ENCODE data around the gene DDX31. TPM values are rescaled to one million over a fixed set of nuclear protein-coding genes. Genes with fewer than 3 reads are reported as not detected.

Gene DDX31
- total RNA-seq, 1 experiment from 2014 or later: 25.8 TPM

- peaks cover 36% of the 10 kb centered on the region; the same call in 1 of the 2 replicates for H4K20me1 ChIP-seq (ENCODE audit: insufficient read depth)
- H2AFZ ChIP-seq (ENCODE audit: low read depth, low read length, poor library complexity, severe bottlenecking): no peak overlapping the region
- BruUV-seq (replicated peaks): no TSS peak
- no peak for TF ChIP-seq TCF7L2 (IDR thresholded peaks at IDR 0.05; ENCODE audit: borderline replicate concordance, extremely low read depth, insufficient read depth, insufficient read length)
- TF ChIP-seq ZBTB33 (IDR thresholded peaks at IDR 0.05; ENCODE audit: extremely low read depth, insufficient replicate concordance, low read length): no peak
- no peak for TF ChIP-seq CEBPB (IDR thresholded peaks at IDR 0.05; ENCODE audit: low read depth)
- TF ChIP-seq SP1 (IDR thresholded peaks at IDR 0.05; ENCODE audit: low read depth): no peak
- TF ChIP-seq REST (IDR thresholded peaks at IDR 0.05; ENCODE audit: low read depth): no peak
- no peak for TF ChIP-seq EZH2 (IDR thresholded peaks at IDR 0.05)
- TF ChIP-seq JUND (IDR thresholded peaks at IDR 0.05): no peak
- no peak for TF ChIP-seq ATF3 (IDR thresholded peaks at IDR 0.05)
- TF ChIP-seq MAX (IDR thresholded peaks at IDR 0.05): no peak
- no peak for TF ChIP-seq POLR2A (IDR thresholded peaks at IDR 0.05; ENCODE audit: borderline replicate concordance, extremely low read depth, insufficient read depth, insufficient read length)
- TF ChIP-seq EGR1 (IDR thresholded peaks at IDR 0.05; ENCODE audit: low read depth): no peak
- no peak for TF ChIP-seq SIN3A (IDR thresholded peaks at IDR 0.05; ENCODE audit: low read depth)
- no peak for TF ChIP-seq SRF (IDR thresholded peaks at IDR 0.05; ENCODE audit: low read depth)
- no peak for TF ChIP-seq RAD21 (IDR thresholded peaks at IDR 0.05; ENCODE audit: low read depth)
- TF ChIP-seq CBX3 (IDR thresholded peaks at IDR 0.05; ENCODE audit: low read depth): no peak
- ChIA-PET POLR2A (no interaction called here), RAD21 (ENCODE audit: low non-redundant PET in 1 of 2, low total read pairs in 2 of 2, uncharacterized antibody in 2 of 2, unreplicated experiment in 2 of 2) (no interaction called here), CTCF (no interaction called here)
- H3K27me3 ChIP-seq (ENCODE audit: insufficient read depth, low read length): no peaks in the 10 kb centered on the region
- H3K9ac ChIP-seq (ENCODE audit: low read length): no peak overlapping the region
- no peak for ATAC-seq
- H3K4me3 ChIP-seq (replicated peaks in 1 of 2; ENCODE audit: low read depth in 1 of 2, low read length in 2 of 2): no peak overlapping the region
- no peak for DNase-seq (ENCODE audit: low read depth, low spot score)
- peaks cover 24 to 34% of the 10 kb centered on the region in 2 experiments for H3K36me3 ChIP-seq (ENCODE audit: control insufficient read depth in 1 of 2, insufficient read depth in 2 of 2, low read length in 2 of 2)
- no peaks in the 10 kb centered on the region for H3K9me3 ChIP-seq (ENCODE audit: control insufficient read depth in 1 of 2, insufficient read depth in 1 of 2, low read depth in 1 of 2, low read length in 2 of 2)
- no peaks in the 10 kb centered on the region for H3K9me2 ChIP-seq (ENCODE audit: insufficient read depth)
- no peaks in the 10 kb centered on the region; a peak in 1 of 4 replicates for H3K4me1 ChIP-seq (ENCODE audit: control insufficient read depth in 1 of 2, insufficient read depth in 2 of 2, low read length in 2 of 2)
- no peak overlapping the region for H3K4me2 ChIP-seq (ENCODE audit: low read length)
- H3K27ac ChIP-seq (ENCODE audit: low read depth, low read length): no peak overlapping the region
- H3K79me2 ChIP-seq (ENCODE audit: insufficient read depth, low read length): peaks cover 100% of the 10 kb centered on the region
- intact Hi-C loops (cut with micrococcal nuclease): no loop called here
Observed at GRCh38 chr9:132677976-132678375, 8.2 kb upstream of the DDX31 start.
